ENCODE measurements around the gene GNAL. TPM values are rescaled to one million over a fixed set of nuclear protein-coding genes. Genes with fewer than 3 reads are reported as not detected.

The GNAL gene
- total and polyA plus RNA-seq, 2 of the 4 experiments (the other 2 are of a cell fraction) = 0.15 to 0.36 TPM

- H3K79me1 ChIP-seq (ENCODE audit: low read depth in 1 of 2, low read length in 2 of 2) = no peaks in the 10 kb centered on the region
- H3K4ac ChIP-seq (ENCODE audit: low read depth, low read length) = no peak overlapping the region
- in situ Hi-C loops (cut with MboI; ENCODE audit: low sequenced_read_pairs) (no loop called here), dilution Hi-C loops (cut with HindIII; ENCODE audit: low sequenced_read_pairs, unreplicated experiment) (no loop called here), intact Hi-C loops (cut with micrococcal nuclease) (no loop called here)
- no peak overlapping the region for H3K18ac ChIP-seq (ENCODE audit: low read depth, low read length)
- H4K91ac ChIP-seq (ENCODE audit: insufficient read depth, low read depth, low read length) = no peak overlapping the region
- ChIA-PET CTCF (no interaction called here), POLR2A (ENCODE audit: unreplicated experiment) (no interaction called here)
- H2AFZ ChIP-seq (replicated peaks; ENCODE audit: low read length, poor library complexity) = no peak overlapping the region
- H4K8ac ChIP-seq (ENCODE audit: low read depth in 2 of 2, low read length in 2 of 2) = no peak overlapping the region
- no peak overlapping the region for H2AK9ac ChIP-seq (replicated peaks; ENCODE audit: low read depth, low read length, poor library complexity)
- no peak for TF ChIP-seq MAZ (IDR thresholded peaks at IDR 0.05; ENCODE audit: borderline replicate concordance, low read depth, low read length)
- no peak for TF ChIP-seq BHLHE40 (IDR thresholded peaks at IDR 0.05; ENCODE audit: low read depth, low read length)
- TF ChIP-seq MAFK (IDR thresholded peaks at IDR 0.05; ENCODE audit: low read depth, low read length) = no peak
- H3K9me1 ChIP-seq (ENCODE audit: insufficient read depth, low read length) = peaks cover 2% of the 10 kb centered on the region
- WGBS, 2 experiments (ENCODE audit: extremely low coverage in 2 of 2, insufficient read length in 1 of 2) = 90% methylated on average over 2 of the region's 6 CpGs; no CpG with 5 or more reads in 1 of the 2 experiments
- no peak overlapping the region for H3K4me2 ChIP-seq (ENCODE audit: low read depth, low read length)
- no peaks in the 10 kb centered on the region; the same call in none of the 2 replicates for H3K4me1 ChIP-seq (ENCODE audit: control insufficient read depth, insufficient read depth, low read length)
- H3K4me3 ChIP-seq (ENCODE audit: insufficient read depth, low read depth, low read length) = no peak overlapping the region
- H3K36me3 ChIP-seq (ENCODE audit: control insufficient read depth, insufficient read depth, low read length) = no peaks in the 10 kb centered on the region
- no peak overlapping the region for H3K14ac ChIP-seq (replicated peaks; ENCODE audit: low read depth, low read length)
- no peak overlapping the region for H2AK5ac ChIP-seq (ENCODE audit: low read depth, low read length)
- H2BK120ac ChIP-seq (ENCODE audit: low read depth, low read length) = no peak overlapping the region
- H3K56ac ChIP-seq (ENCODE audit: extremely low read depth, insufficient read depth, low read length) = no peak overlapping the region
- H2BK15ac ChIP-seq (ENCODE audit: low read depth, low read length) = no peak overlapping the region
- no TSS peak for BruUV-seq (replicated peaks)
- H2BK20ac ChIP-seq (ENCODE audit: low read depth, low read length) = no peak overlapping the region
- peaks cover 10% of the 10 kb centered on the region for H3K27me3 ChIP-seq (ENCODE audit: control insufficient read depth, insufficient read depth, low read length)
- H4K5ac ChIP-seq (ENCODE audit: low read depth, low read length) = no peak overlapping the region
- H3K9ac ChIP-seq (ENCODE audit: low read depth, low read length) = no peak overlapping the region
- DNase-seq (no peak), ATAC-seq (ENCODE audit: low read depth) (no peak)
- H2BK5ac ChIP-seq (ENCODE audit: low read depth, low read length, poor library complexity, severe bottlenecking) = no peak overlapping the region
- no peak overlapping the region for H3K27ac ChIP-seq (ENCODE audit: insufficient read depth, low read length)
- H4K20me1 ChIP-seq (ENCODE audit: insufficient read depth, low read length) = no peaks in the 10 kb centered on the region
- no peak overlapping the region for H3K23ac ChIP-seq (ENCODE audit: low read depth, low read length)
- H3K9me3 ChIP-seq (ENCODE audit: control insufficient read depth, insufficient read depth, low read length) = no peaks in the 10 kb centered on the region
Observed at GRCh38 chr18:11802158-11802557, 113.1 kb downstream of the GNAL start.
